ENCODE results near the gene TTC29.
A peak's percentile ranks its signal among the peaks of the same experiment; 100 is the strongest.

TTC29 gene, protein sequence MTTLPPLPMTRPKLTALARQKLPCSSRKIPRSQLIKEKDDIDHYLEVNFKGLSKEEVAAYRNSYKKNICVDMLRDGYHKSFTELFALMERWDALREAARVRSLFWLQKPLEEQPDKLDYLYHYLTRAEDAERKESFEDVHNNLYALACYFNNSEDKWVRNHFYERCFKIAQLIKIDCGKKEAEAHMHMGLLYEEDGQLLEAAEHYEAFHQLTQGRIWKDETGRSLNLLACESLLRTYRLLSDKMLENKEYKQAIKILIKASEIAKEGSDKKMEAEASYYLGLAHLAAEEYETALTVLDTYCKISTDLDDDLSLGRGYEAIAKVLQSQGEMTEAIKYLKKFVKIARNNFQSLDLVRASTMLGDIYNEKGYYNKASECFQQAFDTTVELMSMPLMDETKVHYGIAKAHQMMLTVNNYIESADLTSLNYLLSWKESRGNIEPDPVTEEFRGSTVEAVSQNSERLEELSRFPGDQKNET

DNA sequence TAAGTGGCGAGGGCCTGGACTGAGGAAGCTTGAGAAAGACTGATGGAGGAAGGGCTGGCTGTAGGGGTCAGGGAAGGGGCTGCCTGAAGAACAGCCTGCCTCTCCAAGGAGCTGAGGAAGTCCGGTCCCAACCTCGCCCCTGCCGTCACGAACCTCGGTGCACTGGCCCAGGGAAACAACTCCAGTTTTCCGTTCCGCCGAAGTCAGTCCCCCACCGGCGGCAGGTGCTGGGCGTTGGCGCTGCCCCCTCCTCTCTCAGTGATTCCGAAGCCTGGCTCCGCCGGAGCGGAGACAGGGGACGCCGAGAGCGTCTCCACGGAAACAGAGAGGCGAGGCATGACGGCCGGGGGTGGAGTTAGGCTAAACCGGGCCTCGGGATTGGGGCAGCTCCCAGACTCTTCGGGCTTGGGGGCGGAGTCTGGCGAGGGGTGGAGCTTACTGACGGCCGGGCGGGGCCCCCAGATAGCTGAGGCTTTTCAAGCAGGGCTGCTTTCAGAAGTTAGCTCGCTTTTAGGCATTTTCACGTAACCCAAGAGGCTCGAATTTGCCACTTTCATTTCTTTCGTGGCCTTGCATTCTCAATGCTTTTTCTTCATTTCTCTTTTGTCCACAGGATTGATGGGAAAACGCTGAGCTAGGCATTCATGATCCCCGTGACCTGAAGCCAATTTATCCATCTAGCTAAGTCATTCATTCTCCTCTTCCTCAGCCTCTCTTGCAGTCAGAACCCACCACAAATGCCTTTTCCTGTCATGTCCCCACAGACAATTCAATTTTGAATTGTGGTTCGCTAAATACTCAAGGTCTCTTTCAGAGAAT is at the start of gene TTC29:
TTC29 (minus strand) TSS at position 309 of the 819 bp plus-strand sequence. CDS start 5,969 bp downstream, outside the sequence.
- H3K4me3 ChIP-seq (ENCODE audit: low read depth, low read length) = peak within 1 kb of the TSS; percentile 68
- TF ChIP-seq, protein P1, sequence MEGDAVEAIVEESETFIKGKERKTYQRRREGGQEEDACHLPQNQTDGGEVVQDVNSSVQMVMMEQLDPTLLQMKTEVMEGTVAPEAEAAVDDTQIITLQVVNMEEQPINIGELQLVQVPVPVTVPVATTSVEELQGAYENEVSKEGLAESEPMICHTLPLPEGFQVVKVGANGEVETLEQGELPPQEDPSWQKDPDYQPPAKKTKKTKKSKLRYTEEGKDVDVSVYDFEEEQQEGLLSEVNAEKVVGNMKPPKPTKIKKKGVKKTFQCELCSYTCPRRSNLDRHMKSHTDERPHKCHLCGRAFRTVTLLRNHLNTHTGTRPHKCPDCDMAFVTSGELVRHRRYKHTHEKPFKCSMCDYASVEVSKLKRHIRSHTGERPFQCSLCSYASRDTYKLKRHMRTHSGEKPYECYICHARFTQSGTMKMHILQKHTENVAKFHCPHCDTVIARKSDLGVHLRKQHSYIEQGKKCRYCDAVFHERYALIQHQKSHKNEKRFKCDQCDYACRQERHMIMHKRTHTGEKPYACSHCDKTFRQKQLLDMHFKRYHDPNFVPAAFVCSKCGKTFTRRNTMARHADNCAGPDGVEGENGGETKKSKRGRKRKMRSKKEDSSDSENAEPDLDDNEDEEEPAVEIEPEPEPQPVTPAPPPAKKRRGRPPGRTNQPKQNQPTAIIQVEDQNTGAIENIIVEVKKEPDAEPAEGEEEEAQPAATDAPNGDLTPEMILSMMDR (IDR thresholded peaks at IDR 0.05; ENCODE audit: low read depth, low read length) = no peak

DNA sequence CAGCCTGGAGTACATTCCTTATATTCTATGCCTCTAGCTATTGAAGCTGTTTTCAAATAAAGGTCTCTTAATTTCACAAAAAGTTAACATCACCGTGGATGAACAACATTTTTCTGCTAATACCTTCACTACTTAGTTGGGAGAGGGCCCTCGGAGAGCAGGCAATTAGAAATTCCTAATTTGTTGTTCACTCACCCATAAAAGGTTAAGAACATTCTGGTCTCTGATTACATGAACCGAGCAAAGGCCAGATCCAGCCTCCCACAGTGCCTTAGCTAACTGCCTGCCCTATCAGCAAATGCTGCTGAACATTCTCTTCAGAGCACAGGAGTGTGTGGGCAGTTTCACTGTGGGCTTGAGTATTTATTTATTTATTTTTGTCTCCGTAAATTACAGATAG is 36.0 kb upstream of the TTC29 start:
- TF ChIP-seq, protein P1 (IDR thresholded peaks at IDR 0.05; ENCODE audit: low read depth, low read length) = no peak
- H3K4me3 ChIP-seq (ENCODE audit: low read depth, low read length) = no peak overlapping the region

DNA sequence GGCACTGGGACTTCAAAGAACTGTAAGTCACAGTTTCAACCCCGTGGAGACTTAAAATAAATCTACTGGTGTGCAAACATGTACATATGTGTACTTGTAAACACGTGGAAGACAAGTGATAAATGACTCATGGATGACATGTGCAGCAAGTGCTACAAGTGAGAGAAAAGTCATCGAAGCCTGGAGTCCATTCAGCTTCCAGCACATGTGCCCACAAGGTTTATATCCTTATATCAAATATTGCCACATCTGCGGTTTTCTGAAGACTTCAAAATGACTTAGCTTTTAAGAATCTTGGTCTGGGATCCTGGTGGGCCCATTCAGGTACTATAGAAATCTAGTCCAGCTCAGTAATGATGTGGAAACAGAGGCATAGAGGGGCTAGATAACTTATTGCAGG is 33.0 kb upstream of the TTC29 start:
- TF ChIP-seq, protein P1 (IDR thresholded peaks at IDR 0.05; ENCODE audit: low read depth, low read length) = no peak
- no peak overlapping the region for H3K4me3 ChIP-seq (ENCODE audit: low read depth, low read length)

DNA sequence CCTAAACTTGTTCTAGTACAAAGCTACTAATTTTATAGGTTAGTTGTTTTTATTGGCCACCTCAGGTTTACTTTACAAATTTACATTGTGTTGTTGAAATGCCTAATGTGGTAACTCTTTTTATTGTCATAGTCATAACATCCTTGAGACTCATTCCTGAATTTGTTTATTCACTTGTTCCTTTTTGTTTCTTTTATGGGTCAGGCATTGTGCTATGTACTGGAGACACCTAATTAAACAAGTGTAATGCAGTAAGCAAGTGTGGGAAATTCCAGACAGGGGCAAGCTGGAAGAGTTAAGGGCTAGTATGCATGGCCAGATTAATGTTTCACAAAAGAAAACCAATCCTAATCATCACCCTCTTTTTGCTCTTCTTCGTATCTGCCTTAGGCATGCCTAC is 30.5 kb upstream of the TTC29 start:
- TF ChIP-seq, protein P1 (IDR thresholded peaks at IDR 0.05; ENCODE audit: low read depth, low read length) = no peak
- no peak overlapping the region for H3K4me3 ChIP-seq (ENCODE audit: low read depth, low read length)

DNA sequence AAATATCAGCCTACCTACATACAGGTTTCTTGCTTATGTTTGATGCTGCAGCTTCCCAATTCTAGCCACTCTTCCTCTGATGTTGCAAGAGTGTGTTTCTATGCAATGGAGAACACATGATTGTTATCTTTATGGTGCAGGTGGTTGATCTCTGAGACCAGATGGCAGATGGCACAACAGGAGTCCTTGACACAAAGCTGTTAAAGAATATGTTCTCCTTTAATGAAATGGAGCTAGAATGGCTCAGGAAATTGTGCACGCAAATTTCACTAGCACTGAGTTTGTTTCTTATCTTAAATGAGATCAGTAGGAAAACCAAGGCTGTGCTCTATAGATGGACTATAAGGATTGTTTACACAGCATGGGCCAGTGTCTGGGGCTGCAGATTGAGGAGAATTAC is 29.9 kb upstream of the TTC29 start:
- no peak overlapping the region for H3K4me3 ChIP-seq (ENCODE audit: low read depth, low read length)

DNA sequence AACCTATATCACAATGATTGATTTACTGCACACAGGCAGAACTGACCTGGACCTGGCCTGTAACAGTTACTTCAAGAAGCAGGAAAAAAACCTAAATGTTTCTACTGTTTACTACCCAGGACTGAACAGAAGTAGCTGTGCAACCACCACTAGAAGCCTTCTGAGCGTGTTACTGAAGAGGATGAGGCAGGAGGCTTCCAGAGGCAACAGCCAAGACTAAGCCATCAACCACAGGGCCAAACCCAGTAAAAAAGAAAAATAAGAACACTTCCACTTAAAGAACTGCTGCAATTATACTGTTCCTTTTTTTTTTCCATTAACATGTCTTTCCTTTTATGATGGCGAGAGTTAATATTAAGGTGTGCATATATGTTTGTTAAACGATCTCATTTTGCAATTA is 29.4 kb upstream of the TTC29 start:
- H3K4me3 ChIP-seq (ENCODE audit: low read depth, low read length) = no peak overlapping the region
- TF ChIP-seq, protein P1 (IDR thresholded peaks at IDR 0.05; ENCODE audit: low read depth, low read length) = no peak

More for the DNA sequence above, 29.9 kb upstream of the TTC29 start:
- TF ChIP-seq, protein P1 (IDR thresholded peaks at IDR 0.05; ENCODE audit: low read depth, low read length) = no peak
